HUES64 (cell line): ENCODE data around the gene SH3RF1.
A peak's percentile ranks its signal among the peaks of the same experiment; 100 is the strongest.

Experiments used
- H3K27ac ChIP-seq: 2 replicates; pipeline ENCODE4 v1.7.0; 2013; ENCODE audit warnings: low read depth, low read length, inconsistent platforms
- H3K27me3 ChIP-seq: 2 replicates; pipeline ENCODE4 v1.6.1; 2013; ENCODE audit warnings: mild to moderate bottlenecking, low read length; ENCODE audit not compliant: insufficient read depth
- H3K36me3 ChIP-seq: 2 replicates; pipeline ENCODE4 v1.6.1; 2013; ENCODE audit warnings: mild to moderate bottlenecking, low read length; ENCODE audit not compliant: insufficient read depth
- H3K4me1 ChIP-seq: 2 replicates; pipeline ENCODE4 v1.6.1; 2013; ENCODE audit warnings: mild to moderate bottlenecking, low read length, moderate library complexity; ENCODE audit not compliant: insufficient read depth
- H3K4me3 ChIP-seq: 2 replicates; pipeline ENCODE4 v1.5.1; 2013; ENCODE audit warnings: mild to moderate bottlenecking, low read length, moderate library complexity
- H3K9ac ChIP-seq: 2 replicates; pipeline ENCODE4 v1.6.1; 2013; ENCODE audit warnings: mild to moderate bottlenecking, low read depth, low read length
- H3K9me3 ChIP-seq: 2 replicates; pipeline ENCODE4 v1.6.1; 2013; ENCODE audit warnings: low read depth, low read length; ENCODE audit not compliant: insufficient read depth
- WGBS: fragments of 150-250, 120-280 bp; methylation state at CpG from one replicate; pipeline ENCODE4 v1.1.7; 2013; ENCODE audit warnings: missing lambda C conversion rate; 5-methylcytosine and 5-hydroxymethylcytosine counted together

SH3RF1 gene

DNA sequence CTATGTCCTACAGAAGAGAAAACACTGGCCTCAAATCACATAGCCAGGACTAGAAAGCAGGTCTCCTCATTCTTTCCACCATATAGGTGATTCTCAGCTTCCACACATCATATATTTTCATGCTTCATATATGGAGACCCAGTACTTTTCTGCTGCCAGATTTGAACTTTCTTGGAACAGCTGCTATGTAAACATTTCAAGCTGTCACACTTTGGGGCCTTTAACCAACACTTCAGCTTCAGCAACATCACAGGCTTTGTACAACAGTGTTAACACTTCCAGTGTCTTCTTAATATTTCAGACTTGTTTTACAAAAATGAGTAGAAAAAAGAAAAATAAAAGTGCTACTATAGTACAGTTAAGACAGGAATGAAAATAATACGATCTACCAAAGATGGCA, 12.6 kb downstream of the SH3RF1 start:
- Histone ChIP-seq H3K36me3 (0 out of 2 replicates have a peak, but pooled peaks cover under 1% of the 10 kb centered on the region), H3K9ac (no peak overlapping the region), H3K4me1 (peaks cover 73% of the 10 kb centered on the region), H3K27me3 (no peaks in the 10 kb centered on the region), H3K4me3 (no peak overlapping the region), H3K9me3 (no peaks in the 10 kb centered on the region), H3K27ac (no peak overlapping the region)
- WGBS = 83% methylated on average over 1 of the region's 1 CpG

DNA sequence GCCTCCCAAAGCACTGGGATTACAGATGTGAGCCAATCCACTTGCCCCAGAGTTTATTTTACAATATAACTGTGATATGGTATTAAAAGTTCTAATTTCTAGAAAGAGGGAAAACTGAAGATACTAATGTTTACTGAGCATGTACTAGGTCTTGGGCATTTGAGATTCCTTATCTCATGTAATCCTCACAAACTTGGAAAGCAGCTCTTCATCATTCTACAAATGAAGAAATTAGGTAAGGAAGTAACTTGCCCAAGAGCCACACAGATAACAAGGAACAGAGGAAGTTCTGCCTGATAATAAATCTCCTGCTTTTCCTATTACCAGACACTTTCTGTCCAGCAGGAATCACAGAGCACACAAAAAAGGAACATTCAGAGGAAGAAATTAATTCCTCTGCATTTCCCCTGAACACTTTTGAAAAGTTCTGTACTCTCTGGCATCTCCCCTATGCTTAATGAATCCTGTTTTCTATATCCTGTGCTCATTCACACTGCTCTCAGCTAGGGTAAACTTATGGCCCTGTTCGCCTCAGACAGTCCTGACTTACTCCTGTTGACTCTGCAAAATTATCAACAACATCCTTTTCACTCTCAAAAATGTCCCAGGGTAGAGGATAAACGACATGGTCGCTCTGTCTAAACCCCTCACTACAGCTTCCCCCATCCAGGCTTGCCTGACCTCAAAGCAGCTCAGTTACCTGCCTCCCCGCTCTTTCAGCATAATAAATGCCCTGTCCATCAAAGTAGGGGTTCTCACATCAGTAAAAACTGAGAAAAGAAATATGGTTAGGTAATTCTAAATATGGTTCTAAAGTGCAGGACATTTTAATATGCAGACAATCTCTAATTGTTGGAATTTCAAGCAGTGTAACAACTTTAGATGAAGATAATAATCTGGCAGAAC, 13.6 kb downstream of the SH3RF1 start:
- Histone ChIP-seq H3K27me3 (no peaks in the 10 kb centered on the region), H3K9me3 (no peaks in the 10 kb centered on the region), H3K4me1 (peaks cover 84% of the 10 kb centered on the region), H3K9ac (no peak overlapping the region), H3K27ac (no peak overlapping the region), H3K4me3 (no peak overlapping the region), H3K36me3 (no peaks in the 10 kb centered on the region)
- WGBS = 72% methylated on average over 4 of the region's 4 CpGs

DNA sequence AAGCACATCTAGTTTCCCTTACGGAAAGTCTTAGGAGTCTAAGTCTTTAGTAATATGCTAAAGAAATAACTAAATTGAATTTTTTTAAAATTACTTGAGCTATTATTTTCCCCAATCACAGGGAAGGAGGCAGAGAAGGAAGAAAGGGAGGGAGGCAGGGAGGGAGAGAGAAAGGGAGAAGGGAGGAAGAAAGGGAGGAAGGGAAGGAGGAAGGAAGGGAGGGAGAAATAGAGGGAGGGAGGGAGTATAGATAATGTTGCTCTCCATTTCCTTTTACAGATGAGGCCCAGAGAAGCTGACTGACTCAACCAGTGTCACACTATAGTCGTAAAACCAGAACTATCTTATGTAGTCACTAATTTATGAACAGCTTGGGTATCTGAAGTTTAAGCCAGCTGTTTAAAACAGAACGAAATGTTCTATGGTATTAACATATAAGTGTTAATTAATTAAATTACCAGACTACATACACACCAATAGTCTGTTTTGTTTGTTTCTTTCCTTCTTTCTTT, 14.6 kb downstream of the SH3RF1 start:
- Histone ChIP-seq H3K27me3 (no peaks in the 10 kb centered on the region), H3K9ac (no peak overlapping the region), H3K27ac (no peak overlapping the region), H3K4me1 (peaks cover 86% of the 10 kb centered on the region), H3K36me3 (no peaks in the 10 kb centered on the region), H3K4me3 (no peak overlapping the region), H3K9me3 (no peaks in the 10 kb centered on the region)
- 40% methylated on average over 1 of the region's 3 CpGs for WGBS

- H3K36me3 ChIP-seq = no peaks in the 10 kb centered on the region
- no peak overlapping the region for H3K4me3 ChIP-seq
- no peak overlapping the region for H3K9ac ChIP-seq
- H3K9me3 ChIP-seq = no peaks in the 10 kb centered on the region
- H3K4me1 ChIP-seq = peaks cover 85% of the 10 kb centered on the region
- WGBS = 91% methylated on average over 5 of the region's 5 CpGs
- H3K27ac ChIP-seq = no peak overlapping the region
- H3K27me3 ChIP-seq = no peaks in the 10 kb centered on the region
These were observed 16.2 kb downstream of the SH3RF1 start for GRCh38 chr4:169254546-169254983.

GRCh38 chr4:169253904-169254303, 16.9 kb downstream of the SH3RF1 start:
- no peak overlapping the region for H3K9ac ChIP-seq
- H3K4me1 ChIP-seq = peaks cover 82% of the 10 kb centered on the region
- no peaks in the 10 kb centered on the region for H3K9me3 ChIP-seq
- no peaks in the 10 kb centered on the region for H3K27me3 ChIP-seq
- H3K27ac ChIP-seq = no peak overlapping the region
- WGBS = no CpG with 5 or more reads among the region's 1 CpG
- H3K36me3 ChIP-seq = no peaks in the 10 kb centered on the region
- H3K4me3 ChIP-seq = no peak overlapping the region

- Histone ChIP-seq H3K4me1 (peaks cover 77% of the 10 kb centered on the region), H3K36me3 (no peaks in the 10 kb centered on the region), H3K4me3 (no peak overlapping the region), H3K27me3 (no peaks in the 10 kb centered on the region), H3K9ac (no peak overlapping the region), H3K27ac (no peak overlapping the region), H3K9me3 (no peaks in the 10 kb centered on the region)
- WGBS = 96% methylated on average over 1 of the region's 2 CpGs
These were observed 17.6 kb downstream of the SH3RF1 start for GRCh38 chr4:169253113-169253671.

DNA sequence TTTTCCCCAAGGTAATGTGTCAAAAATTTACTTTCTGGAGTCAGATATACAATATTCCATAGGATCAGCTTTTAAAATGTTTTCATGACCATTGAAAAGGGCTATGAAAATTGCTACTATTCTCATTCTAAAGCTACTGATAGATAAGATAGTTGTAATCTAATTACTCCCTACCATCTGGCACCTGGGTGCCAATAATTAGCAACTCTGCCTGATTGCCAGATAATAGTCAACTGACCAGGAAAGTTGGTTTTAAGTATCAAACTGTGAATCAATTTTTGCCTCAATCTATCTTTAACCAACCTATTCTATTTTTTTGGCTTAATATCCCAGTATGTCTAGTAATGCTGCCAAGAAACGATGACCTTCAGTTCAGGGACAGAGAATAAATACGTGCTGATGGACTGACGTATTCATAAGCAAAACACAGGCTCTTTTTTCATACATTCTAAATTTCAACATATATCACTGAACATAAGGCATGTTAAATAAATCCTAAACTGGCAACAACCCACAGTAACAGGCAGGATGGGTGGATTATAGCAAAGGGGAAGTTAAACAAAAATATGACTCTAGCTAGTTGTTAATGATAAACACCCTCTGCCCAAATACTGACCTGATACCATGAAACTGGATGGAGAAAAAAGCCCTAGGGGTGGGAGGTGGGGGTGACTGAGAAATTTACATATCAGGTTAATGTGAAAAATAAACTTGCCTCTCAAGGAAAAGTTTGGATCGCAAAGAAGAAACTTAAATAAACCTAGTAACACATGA, 18.2 kb downstream of the SH3RF1 start:
- H3K36me3 ChIP-seq = no peaks in the 10 kb centered on the region
- no peaks in the 10 kb centered on the region for H3K9me3 ChIP-seq
- peak overlapping the region; percentile 79; the same call in 1 of the 2 replicates for H3K27ac ChIP-seq
- H3K4me3 ChIP-seq = no peak overlapping the region
- no peaks in the 10 kb centered on the region for H3K27me3 ChIP-seq
- H3K9ac ChIP-seq = peak overlapping the region; percentile 71; the same call in 1 of the 2 replicates
- peaks cover 71% of the 10 kb centered on the region for H3K4me1 ChIP-seq
- 90% methylated on average over 4 of the region's 4 CpGs for WGBS

- H3K9me3 ChIP-seq = no peaks in the 10 kb centered on the region
- peak overlapping the region; percentile 71 for H3K9ac ChIP-seq
- H3K27ac ChIP-seq = peak overlapping the region; percentile 79
- no peaks in the 10 kb centered on the region for H3K27me3 ChIP-seq
- peaks cover 65% of the 10 kb centered on the region for H3K4me1 ChIP-seq
- 0 out of 2 replicates have a peak overlapping the region, but pooled peaks have one; percentile 2 for H3K4me3 ChIP-seq
- 70% methylated on average over 11 of the region's 13 CpGs for WGBS
- no peaks in the 10 kb centered on the region for H3K36me3 ChIP-seq
These were observed 19.2 kb downstream of the SH3RF1 start for GRCh38 chr4:169251291-169252235.

- peak overlapping the region; percentile 79; the same call in 1 of the 2 replicates for H3K27ac ChIP-seq
- no peak overlapping the region for H3K9ac ChIP-seq
- no peak overlapping the region for H3K4me3 ChIP-seq
- H3K27me3 ChIP-seq = no peaks in the 10 kb centered on the region
- H3K9me3 ChIP-seq = no peaks in the 10 kb centered on the region
- H3K4me1 ChIP-seq = peaks cover 68% of the 10 kb centered on the region
- H3K36me3 ChIP-seq = no peaks in the 10 kb centered on the region
- 75% methylated on average over 1 of the region's 1 CpG for WGBS
These were observed 20.0 kb downstream of the SH3RF1 start for GRCh38 chr4:169250796-169251195.

- Histone ChIP-seq H3K4me3 (no peak overlapping the region), H3K27ac (no peak overlapping the region), H3K9me3 (no peaks in the 10 kb centered on the region), H3K9ac (no peak overlapping the region), H3K36me3 (no peaks in the 10 kb centered on the region), H3K27me3 (no peaks in the 10 kb centered on the region), H3K4me1 (peaks cover 68% of the 10 kb centered on the region)
- 93% methylated on average over 2 of the region's 2 CpGs for WGBS
These were observed 20.8 kb downstream of the SH3RF1 start for GRCh38 chr4:169249999-169250398.
